ENCODE measurements around the gene MDFIC. TPM values are rescaled to one million over a fixed set of nuclear protein-coding genes. Genes with fewer than 3 reads are reported as not detected.

Gene MDFIC
- total RNA-seq, 2 donors from 2014 or later, result 21.8 to 23.9 TPM

GRCh38 chr7:114979803-114980507 lies 58.1 kb downstream of the MDFIC start:
- intact Hi-C loops (cut with DNase I), result loop anchor here in 1 of 2 donors (5.0 kb wide), 2 partner anchors 58 to 102 kb away; partner anchors contain the start of gene MDFIC
- ATAC-seq (peak in 1 of 2 donors; percentile 38), DNase-seq (no peak)

- DNase-seq (no peak), ATAC-seq (no peak)
- intact Hi-C loops (cut with DNase I), result loop anchor here in 1 of 2 donors (5.0 kb wide), 1 partner anchor 101 kb away; no protein-coding TSS in a partner anchor
These were observed 59.4 kb downstream of the MDFIC start for GRCh38 chr7:114981323-114981722.

DNA sequence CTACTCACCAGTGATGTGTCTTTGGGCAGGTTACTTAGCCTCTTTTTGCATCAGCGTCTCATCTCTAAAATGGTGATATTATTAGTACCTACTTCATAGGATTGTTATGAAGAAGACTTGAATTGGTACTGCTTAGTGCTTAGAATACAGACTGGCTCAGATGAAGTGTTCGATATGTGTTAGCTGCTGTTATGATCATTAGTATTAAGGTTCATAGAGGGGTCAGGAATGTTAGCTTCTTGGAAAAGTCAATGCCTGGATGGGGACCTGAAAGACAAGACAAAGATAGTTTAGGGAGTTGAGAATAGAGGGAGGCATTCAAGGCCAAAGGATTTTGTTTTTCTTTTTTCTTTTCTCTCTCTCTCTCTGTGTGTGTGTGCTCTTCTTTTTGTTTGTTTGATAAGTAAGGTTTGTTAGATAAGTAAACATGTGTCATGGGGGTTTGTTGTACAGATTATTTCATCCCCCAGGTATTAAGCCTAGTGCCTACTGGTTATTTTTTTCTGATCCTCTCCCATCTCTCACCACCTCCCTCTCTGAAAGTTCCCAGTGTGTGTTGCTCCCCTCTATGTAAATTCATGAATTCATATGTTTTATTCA lies 63.3 kb downstream of the MDFIC start:
- no peak for ATAC-seq

DNA sequence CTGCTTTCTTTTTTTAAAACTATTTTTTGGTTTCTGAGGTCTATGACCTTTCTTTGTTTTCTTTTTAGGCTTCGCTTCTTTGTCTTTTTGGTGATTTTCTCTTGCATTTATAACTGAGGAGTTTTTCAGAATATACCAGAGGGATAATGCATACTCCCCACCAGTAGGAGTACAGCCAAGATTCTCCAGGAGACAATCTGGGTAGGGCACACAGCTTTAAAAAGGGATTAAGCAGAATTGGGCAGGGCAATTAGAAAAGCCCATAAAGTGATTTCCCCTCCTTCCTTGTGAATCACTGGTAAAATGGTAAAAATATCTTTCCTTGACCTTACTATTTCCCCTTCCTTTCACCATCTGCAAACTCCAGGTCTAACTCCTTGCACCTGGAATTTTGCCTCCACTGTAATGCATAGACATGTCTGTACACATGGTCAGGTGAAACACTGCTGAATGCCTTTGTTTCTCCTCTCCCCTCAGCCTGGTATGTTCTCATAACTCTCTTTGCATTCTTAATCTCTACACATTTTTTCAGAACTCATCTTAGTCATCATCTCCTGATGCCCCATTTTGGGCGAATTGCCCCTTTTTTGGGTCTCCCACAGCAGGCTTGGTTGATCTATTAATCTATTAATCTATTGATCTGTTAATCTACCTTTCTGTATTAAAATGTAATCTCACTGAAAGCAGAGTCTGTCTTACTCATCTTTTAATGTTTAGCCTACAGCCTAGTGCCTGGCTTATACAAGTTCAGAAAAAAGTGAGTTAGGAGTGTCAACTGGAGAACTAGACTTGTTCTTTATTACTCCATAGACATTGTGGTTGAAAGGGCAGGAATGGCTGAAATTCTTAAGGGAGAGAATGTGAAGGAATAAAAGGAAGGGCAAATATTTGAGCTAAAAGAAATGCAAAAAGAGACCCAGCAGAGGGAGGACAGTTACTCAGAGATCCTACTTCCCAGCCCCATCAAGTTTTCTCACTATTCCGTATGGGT lies 64.6 kb downstream of the MDFIC start:
- intact Hi-C loops (cut with DNase I), result no loop called here
- DNase-seq (no peak), ATAC-seq (no peak)

More for the DNA sequence above, 63.3 kb downstream of the MDFIC start:
- intact Hi-C loops (cut with DNase I), result no loop called here
- no peak for DNase-seq

DNA sequence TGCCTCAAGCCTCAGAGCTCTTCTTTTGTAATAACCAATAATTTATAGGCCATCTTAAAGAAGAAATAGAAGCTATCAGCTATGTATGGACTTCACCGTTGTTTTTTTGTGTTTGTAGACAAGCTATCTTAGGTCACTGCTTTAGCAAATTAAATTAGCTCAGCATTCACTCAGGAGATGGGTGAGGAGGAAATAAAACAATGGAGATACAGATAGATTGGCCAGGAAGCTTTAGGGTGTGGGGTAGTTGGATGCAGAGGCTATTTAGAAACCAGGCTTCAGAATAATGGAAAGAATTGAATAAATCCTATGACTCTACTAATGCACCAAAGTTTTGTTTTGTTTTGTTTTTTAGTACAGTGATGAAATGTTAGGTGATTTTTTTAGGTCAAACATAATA lies 66.1 kb downstream of the MDFIC start:
- DNase-seq (no peak), ATAC-seq (peak in 1 of 2 donors; percentile 49)
- intact Hi-C loops (cut with DNase I), result no loop called here

DNA sequence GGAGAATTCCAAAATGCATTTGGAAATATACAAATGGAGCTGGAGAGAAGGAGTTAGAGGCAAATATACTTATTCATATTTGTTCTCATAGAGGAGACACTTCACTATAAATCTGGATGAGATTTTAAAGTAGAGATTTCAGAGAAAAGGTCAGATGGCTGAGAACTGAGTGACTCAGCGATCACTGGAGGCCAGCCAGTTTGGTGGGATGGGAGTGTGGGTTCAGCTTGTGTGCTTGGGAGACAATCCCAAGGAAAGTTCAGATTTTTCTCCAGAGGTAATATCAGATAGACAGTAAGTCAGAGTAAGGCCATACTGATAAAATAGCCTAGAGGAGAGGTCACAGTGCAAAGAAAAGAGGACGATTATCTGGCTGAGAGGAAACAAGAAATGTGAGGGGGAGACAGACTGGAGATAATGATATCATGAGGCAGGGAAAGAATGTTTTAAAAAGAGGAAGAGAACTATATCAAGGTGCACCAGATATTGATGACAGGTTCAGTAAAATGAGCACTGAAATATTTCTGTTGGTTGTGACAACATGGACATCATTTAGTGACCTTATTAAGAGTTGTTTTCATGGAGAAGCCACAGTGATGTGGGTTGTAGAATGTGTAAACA lies 67.0 kb downstream of the MDFIC start:
- DNase-seq, result peak; percentile 84
- peak; percentile 57 to 94 for ATAC-seq
- intact Hi-C loops (cut with DNase I), result no loop called here

GRCh38 chr7:114989531-114989930 lies 67.6 kb downstream of the MDFIC start:
- ATAC-seq (no peak), DNase-seq (no peak)
- intact Hi-C loops (cut with DNase I), result no loop called here

- intact Hi-C loops (cut with DNase I), result no loop called here
- DNase-seq, result no peak
- no peak for ATAC-seq
These were observed 75.9 kb downstream of the MDFIC start for GRCh38 chr7:114997487-114998404.

- no peak for DNase-seq
- ATAC-seq, result no peak
- intact Hi-C loops (cut with DNase I), result no loop called here
These were observed 82.2 kb downstream of the MDFIC start for GRCh38 chr7:115004121-115004520.

DNA sequence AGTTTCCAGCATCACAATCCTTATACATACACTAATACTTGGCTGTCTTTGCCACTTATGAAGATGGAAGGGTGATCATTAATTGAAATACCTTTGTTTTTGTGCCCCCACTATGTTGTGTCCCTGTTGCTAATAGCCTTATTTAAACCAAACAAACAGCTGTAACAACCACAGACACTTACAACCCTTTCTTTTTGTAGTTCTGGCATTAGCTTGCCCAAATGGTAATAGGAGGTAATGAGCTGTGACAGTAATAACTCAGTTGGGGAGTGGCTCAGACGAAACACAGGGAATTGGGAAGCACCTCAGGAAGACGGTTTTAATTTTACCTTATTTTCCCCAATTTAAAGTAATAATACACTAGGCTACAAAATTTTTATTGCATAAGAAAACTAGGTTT lies 83.4 kb downstream of the MDFIC start:
- intact Hi-C loops (cut with DNase I), result no loop called here
- no peak for ATAC-seq
- DNase-seq, result no peak

DNA sequence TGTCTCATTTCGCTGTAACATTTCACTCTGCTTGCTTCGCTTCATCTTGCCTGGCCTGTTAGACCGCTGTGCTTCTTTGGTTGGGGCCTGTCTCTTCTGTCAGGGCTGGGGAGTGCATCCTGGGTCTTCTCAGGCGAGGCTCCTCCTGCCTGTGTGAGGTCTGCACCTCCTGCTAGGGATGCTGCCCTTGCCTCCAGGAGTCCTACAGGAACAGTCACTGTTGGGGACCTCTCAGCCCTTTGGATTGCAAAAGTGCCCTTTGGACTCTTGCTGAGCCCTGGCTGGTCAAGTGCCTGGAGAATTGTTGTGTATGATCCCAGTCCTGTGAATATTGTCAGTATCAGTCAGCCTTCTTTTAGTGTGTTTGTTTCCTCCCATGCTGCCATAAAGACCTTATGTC lies 84.1 kb downstream of the MDFIC start:
- no peak for ATAC-seq
- intact Hi-C loops (cut with DNase I), result no loop called here
- DNase-seq, result no peak

GRCh38 chr7:115007751-115008150 lies 85.9 kb downstream of the MDFIC start:
- DNase-seq (peak; percentile 39), ATAC-seq (peak in 1 of 2 donors; percentile 5)
- intact Hi-C loops (cut with DNase I), result no loop called here

DNA sequence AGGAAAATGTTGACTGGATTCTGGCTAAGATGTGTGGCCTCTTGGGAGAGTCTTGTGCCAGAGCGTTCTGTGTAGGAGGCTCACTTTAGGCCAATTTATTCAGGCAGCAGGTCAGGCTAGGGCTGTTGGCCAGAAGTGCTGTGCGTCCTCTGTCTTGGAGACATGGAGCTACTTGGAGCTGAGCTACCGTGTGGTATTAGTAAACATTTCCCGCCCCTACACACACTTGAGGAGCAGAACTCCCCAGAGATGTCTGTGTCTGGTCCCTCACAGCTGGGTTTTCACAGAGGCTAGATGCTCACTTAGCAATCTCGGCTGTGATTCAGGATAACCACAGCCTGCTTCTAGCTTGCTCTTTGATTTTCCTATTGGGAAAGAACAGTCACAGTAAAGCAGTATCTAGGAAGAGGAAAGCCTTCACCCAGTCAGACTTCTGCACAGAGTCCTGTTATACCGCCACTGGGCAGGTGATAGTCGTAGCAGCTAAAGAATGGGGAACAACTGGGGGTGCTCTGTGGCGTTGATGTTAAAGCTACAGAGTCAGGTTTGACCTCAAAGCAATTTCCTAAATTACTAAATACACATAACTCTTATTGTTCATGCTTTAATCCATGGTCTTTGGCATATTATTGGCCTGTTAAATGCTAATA lies 86.7 kb downstream of the MDFIC start:
- intact Hi-C loops (cut with DNase I), result no loop called here
- ATAC-seq, result peak; percentile 88 to 94
- peak; percentile 80 for DNase-seq

GRCh38 chr7:115009139-115009538 lies 87.2 kb downstream of the MDFIC start:
- intact Hi-C loops (cut with DNase I), result no loop called here
- DNase-seq, result no peak
- peak in 1 of 2 donors; percentile 29 for ATAC-seq

DNA sequence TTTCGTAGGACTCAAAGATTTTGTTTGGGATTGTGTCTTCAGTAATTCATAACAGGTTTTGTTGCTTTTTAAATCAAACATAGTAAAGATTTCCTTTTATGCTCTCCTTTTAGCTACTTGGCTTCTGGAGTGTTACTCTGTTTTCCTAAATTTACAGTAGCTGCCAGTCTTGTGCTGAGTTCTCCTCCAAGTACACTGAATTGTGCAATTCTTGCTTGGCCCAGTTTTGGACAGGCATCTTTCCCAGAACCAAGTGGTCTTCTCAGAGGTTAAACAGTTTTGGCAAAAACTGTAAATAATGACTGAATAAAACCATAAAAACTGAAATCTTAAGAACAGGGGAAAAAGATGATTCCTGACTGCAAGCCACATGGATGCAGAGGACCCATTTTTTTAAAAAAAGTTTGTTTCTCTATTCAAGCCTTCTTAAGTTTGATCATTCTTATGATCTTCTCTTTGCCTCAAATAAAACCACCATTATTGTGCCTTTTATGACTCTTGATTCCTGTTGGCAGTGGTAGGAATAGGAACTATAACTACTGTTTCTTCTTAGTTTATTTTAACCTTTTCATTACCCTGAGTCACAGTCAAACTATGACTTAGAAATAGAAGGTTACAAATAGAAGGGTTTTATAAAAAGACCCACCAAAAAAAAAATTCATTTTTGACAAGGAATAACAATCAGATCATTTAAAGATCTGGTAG lies 88.0 kb downstream of the MDFIC start:
- intact Hi-C loops (cut with DNase I), result no loop called here

DNA sequence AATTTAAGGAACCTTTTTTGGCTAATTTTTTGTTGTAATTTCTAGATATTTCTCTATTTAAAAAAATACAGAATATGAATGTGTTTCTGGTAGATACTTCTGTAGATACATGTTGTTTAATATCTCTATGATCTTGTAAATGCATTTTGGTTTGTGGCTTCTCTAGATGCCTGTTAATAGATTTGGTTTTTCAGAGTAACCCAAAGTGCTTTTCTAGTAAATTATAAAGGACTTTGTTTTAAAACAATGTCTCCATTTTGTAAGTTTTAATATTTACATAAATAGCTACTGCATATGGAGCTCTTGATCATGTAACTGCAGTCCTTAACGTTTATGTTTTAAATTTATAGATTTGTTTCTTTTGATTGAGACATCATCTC lies 88.5 kb downstream of the MDFIC start:
- DNase-seq, result no peak
- intact Hi-C loops (cut with DNase I), result no loop called here
- ATAC-seq, result no peak

More for the DNA sequence above, 88.0 kb downstream of the MDFIC start:
- no peak for DNase-seq
- ATAC-seq, result peak; percentile 51 to 78

GRCh38 chr7:115013886-115014285 lies 92.0 kb downstream of the MDFIC start:
- ATAC-seq (no peak), DNase-seq (no peak)
- intact Hi-C loops (cut with DNase I), result no loop called here
